ENCODE measurements around the gene VSTM4.

The VSTM4 gene

DNA sequence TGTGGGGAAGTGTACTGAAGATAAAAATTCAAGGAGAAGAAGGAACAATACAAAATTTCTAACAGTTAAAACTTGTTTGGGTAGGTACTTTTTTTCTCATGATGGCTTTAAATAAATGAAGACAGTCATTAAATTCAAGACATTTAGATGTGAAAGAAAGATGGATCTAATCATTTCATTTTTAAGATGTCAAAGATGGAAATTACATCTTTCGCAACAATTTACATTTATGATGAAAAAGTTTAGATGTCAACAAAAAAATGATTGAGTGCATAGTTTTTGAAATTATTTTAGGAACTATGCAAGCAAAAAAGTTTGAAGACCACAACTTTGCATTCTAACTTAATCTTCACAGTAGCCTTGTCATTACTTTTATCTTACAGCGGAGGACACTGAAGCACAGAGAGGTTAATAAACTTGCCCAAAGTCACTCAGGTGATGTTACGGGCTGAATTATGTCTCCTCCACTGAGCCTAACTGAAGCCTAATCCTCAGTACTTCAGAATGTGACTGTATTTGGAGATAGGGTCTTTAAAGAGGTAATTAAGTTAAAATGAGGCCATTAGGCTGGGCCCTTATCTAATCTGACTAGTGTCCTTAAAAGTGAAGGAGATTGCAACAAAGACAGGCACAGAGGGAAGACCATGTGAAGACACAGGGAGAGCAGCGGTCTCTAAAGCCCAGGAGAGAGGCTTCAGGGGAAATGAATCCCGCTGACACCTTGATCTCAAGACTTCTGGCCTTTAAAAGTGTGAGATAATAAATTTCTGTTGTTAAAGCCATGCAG is 48.2 kb downstream of the VSTM4 start:
- no peak for DNase-seq

DNA sequence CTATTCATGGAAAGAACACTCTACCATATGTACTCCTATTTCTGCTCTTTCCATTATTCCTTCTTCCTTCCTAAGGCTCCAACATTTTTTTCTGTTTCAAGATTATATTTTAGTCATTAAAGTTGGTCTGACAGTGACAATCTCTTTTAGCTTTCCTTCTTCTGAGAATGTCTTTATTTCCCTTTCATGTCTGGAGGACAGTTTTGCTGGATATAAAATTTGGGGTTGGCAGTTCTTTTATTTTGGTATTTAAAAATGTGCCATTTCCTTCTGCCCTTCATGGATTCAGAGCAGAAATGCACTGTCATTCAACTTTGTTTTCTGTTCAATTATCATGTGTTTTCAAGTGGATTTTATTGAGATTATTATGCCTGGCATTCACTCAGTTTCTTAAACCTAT is 53.1 kb downstream of the VSTM4 start:
- DNase-seq = no peak

DNA sequence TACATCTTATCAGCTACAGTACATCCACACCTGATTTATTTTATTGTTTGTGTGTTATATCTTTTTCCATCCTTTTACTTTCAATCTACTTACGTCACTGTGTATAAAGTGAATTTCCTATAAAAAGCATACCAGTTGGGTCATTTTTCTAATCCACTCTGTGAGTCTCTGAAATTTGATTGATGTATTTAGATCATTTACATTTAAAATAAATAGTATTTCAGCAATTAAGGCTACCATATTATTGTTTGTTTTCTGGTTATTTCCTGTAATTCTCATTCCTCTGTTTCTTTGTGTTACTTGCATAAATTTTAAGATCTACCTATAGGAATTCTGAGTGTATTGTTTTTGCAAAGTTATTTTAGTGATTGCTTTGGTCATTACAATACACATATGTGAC is 53.7 kb downstream of the VSTM4 start:
- no peak for DNase-seq

DNA sequence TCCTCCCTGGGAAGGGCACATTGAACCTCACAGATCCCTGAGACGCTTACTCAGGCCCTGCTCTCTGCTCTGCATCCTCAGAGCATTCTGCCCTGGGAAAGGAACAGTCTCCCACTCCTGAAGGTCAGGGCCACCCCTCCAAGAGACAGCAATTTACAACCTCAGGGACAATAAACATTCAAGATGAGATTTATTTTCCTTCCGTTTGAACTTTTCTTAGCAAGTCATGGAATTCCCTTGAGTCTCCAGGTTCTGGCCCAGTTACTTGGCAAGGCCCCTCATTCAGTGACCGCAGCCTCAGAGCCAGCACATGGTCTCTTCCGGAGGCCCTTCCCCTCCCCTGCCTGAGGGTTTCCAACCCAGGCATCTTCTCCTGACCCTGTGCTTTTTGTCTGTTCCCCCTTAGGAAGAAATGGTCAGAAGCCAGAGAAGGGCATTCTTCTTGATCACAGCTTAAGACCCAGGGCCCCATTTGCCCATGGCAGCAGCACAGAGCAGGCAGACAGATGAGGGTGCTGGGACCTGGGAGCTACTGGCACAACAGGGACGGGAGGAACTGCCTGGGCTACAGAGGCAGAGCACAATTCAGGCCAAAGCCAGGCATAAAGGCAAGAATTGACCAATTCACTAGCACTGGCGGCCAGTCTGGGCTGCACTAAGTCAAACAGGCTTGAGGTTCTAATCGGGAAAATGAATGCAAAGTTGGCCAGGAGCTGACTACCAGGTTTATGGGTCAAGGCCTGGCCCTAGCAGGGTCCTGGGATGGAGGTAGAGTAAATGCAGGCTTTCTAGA is 56.7 kb downstream of the VSTM4 start:
- DNase-seq = no peak

DNA sequence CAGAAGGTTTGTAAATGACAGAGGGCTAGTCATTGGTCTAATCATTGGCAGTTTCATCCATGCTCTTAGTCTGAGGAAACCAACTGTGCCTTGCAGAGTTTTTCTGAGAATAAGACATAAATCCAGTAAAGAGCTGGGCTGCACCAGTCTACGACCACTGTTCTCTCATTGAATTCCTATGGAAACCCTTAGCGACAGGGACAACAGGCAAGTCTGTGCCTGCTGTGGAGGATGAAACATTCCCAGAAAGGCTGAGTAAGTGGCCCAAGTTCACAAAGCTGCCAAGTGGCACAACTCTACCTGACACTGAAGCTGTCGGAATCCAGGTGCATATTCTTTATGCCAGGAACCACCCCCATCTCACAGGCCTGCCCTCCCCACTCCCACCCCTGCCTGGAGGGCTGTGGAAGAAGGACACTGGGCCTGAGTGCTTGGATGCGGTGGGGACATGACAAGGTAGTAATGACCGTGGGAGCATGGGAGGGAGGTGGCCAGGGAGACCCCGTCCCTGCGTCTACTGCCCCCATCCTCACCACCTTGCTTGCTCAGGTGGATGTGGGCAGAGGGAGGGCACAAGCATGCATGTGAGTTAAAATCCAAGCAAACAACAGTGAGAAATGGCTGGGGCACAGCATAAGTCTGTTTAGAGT is 58.0 kb downstream of the VSTM4 start:
- no peak for DNase-seq

DNA sequence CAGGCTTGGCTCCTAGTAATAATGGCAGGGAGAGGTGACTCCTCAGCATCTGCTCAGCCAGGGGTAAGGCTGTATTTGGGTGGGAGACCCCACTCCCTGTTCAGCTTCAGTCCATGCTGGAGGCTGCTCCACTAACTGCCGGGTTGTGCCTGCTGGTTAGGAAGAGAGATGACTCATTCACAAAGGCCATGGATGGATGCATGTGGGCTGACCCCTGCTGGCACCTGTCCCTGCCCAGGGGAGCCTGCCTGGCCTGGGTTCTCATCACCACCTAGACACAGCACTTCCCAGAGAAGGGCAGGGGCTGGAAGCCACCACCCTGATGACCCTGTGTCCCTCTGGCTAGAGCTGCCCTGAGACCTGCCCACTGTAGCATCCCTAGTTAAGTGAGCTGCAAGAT is 59.0 kb downstream of the VSTM4 start:
- no peak for DNase-seq

DNA sequence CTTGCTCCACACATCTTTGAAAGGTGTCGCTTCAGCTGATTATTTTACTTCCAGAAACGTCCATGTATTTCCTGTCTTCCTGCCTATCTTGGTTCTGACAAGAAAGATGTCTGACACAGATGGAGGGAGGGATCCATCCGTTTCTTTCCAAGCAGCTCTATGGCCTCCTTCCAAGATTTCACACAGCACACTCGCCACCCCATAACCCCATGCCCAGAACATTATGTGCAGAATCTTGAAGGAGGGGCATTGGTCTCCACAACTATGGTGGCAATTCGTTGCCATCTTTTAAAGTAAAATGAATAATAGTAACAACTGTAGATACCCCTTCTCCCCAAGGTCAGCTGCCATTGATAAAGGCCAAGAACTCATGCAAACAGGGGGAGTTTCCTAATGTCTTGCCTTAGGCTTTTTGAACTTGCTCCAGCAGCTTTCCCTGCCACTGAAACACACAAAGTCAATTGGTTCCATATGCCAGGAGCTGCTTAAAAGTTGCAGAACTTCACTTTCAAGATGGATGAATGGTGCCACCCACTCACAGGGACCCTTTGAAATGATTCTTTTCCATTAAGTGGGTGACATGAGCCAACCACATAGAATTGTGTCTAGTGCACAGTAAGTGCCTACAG is 60.0 kb downstream of the VSTM4 start:
- no peak for DNase-seq

DNA sequence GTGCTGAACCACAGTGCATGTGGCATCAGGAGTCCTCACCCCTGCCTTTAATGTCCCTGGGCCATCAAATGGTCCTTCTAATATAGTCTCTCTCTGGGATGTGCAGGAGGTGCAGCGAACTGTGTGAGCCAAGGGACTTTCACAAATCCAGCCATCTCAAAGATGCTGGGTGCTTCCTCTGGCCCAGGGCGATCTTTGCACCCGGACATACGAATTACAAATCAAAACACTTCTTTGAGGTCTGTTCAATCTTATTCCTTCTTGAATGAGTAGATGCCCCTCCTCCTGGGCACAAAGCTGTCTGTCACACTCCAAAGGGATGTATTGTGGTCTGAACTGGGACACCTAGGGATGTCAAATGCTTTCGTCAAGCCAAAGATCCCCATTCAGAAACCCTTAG is 60.6 kb downstream of the VSTM4 start:
- no peak for DNase-seq

DNA sequence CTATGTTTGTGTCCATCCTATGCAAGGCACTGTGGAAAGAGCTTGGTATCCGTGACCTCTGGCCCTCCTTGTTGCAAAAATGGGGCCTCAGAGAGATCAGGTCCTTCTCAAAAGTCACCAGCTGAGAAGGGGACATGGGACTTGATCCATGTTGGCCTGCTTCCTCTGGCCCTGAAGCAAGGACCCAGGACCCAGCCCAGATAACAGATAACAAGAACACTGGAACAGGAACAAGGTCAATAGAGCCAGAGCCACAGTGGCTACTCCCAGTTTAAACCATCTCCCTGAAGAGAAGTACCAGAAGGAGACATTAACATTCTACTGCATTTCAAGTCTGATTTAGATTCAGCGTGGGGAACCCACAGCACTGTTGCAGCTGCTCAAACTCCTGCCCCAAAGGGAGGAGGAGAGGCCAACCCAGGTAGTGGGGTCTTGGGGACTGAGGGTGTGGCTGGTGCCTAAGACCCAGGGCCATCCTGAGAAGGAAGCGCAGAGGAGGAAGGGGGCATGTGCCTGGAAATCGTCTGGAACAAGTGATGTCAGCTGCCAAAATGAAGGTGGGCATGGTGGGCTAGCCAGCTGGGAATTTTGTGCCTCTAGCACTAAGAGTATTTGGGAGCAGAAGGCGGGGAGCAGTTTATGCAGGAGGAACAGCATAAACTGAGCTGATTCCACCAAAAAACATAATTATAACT is 61.2 kb downstream of the VSTM4 start:
- no peak for DNase-seq

DNA sequence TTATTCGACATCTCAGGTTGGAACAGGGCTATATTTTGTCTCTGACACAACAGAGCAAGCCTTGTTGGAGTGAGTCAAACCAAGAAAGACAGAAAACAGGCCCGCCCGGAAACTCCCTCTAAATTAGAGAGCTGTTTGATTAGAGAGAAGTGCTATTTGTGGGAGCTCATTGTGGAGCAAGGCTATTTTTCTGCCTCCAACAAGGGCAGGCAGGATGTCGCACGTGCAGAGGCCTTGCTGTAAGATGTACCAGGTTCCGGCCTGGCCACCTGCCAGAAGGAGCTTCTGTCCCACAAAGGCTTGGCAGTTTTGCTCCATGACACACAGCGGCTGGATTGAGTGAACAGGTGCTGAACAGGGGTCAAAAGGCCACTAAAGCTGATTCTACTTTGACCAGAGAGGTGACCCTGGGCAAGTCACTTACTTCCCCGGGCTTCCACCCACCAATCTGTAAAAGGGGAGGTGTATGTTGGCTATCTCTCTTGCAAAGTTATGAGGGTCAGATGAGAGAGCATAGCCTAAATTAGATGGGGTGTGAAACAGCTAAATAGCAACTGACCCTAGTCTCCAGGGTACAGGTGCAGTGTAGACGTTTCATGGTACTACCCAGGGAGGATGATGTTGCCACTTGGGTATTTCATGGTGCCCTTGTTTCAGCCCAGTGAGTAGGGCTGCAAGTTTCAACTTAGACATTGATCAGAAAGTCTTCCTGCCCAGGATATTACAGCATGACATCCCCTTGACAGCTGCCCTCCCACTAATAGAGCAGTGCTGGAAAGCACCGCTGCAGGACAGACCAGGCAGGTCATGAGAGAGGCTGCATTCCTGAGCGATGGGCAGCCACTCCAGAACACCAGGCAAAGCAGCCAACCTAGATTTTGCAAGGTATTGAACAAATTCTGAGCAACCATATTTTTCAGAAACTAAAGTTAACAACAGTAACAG is 62.0 kb downstream of the VSTM4 start:
- DNase-seq = no peak

DNA sequence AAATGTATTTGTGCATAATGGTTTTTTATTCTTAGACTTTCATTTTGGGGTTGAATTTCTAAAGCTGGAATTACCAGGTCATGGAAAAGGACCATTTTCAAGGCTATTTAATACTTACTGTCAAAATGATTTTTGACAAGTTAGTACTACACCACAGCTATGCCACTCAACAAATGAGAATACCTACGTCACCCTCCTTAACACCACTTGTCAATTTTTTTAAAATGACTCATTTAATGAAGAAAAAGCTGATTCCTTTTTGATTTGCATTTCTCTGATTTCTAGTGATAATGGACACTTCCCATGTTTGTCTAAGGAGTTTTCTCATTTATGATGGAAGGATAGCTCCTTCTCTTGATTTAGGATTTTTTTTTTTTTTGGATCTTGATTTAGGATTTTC is 63.3 kb downstream of the VSTM4 start:
- no peak for DNase-seq

DNA sequence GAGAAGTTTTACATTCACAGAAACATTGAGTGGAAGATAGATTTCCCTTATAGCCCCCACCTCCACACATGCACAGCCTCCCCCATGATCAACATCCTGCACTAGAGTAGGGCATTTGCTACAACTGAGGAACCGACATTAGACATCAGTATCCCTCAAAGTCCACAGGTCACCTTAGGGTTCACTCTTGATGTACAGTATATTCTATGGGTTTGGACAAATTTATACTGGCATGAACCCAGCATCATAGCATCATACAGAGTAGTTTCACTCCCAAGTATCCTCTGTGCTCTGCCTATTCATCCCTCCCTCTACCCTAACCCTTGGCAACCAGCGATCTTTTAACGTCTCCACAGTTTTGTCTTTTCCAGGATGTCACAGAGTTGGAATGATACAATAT is 64.4 kb downstream of the VSTM4 start:
- no peak for DNase-seq

DNA sequence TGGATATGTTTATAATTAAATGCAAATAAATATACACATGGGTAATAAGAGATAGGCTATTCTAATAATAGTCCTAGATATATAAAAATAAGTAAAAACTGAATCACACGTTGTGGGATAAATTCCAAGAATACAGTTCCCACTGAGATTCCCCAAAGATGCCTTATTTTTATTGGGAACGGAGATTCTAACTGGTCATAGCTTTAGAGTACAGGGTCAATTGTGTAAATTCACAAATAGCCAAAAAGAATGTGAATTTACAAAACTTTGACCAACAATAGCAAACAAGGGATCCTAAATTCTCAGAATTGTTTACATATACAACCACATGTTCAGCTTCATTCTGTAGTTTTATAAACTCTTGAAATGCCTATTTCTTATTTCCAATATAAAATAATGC is 65.0 kb downstream of the VSTM4 start:
- no peak for DNase-seq

DNA sequence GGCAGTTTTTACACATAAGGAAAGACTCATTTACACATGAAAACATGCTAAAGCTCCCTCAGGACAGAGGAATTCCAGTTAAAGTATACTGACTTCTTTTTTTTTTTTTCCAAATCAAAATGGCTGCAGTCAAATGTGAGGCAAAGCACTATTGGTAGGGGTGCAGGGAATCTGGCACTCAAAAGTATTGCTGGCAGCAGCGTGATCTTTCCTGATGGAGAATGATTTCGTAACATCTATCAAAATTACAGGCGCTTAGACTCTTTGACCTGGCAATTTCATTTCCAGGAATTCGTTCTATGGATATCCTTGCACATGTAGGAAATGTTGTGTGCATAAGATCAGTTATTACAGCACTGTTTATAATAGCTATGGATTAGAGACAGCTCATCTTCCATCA is 65.7 kb downstream of the VSTM4 start:
- no peak for DNase-seq

DNA sequence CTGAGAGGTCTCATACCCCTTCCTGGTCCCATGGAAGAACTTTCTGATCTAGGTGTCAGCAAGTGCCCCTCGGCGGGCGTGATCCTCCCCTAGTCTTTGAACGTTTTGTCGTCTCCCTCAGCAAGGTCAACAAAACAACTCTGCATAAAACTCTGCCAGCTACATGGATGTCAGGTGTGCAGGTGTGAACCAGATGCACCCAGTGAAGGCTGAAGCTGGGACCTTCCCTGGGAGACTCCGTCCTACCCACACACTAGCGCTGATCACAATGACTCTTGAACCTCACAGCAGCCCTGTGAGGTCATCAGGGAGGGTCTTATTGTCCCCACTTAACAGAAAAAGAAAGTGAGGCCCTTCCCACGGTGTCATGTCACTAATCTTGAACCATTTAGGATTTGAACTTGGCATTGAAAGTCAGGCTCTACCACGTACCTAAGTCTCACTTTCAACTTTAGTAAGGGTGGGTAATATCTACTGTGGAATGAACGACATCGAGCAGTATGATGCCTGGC is 68.1 kb downstream of the VSTM4 start:
- no peak for DNase-seq

DNA sequence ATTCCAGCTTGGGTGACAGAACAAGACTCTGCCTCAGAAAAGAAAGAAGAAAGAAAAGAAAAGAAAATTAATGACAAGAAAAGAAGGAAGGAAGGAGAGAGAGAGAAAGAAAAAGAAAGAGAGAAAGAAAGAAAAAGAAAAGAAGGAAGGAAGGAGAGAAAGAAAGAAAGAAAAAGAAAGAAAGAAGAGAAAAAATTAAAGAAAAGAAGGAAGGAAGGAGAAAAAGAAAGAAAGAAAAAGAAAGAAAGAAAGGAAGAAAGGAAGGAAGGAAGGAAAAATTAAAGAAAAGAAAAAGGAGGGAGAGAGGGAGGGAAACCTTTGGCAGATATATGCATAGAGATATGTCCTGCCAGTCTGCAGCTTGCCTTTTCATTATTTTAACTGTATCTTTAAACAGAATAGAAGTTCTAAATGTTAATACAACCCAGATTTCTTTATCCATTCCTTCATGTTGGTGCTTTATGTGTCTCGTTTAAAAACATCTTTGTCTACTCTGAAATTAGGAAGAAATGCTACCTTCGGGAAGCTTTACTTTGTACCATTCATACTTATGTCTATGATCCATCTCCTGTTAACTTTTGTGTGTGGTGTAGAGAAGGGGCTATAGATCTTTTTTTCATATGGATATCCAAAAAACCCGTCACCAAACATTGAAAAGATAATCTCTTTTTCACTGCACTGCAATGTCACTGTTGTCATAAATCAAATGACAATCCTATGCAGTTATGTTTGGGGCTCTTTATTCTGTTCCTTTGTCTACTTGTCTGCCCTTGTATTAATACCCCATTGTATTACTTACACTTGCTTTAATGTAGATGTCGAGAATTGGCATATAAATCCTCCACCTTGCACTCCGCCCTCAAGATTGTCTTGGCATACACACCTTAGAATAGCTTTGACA is 70.8 kb downstream of the VSTM4 start:
- DNase-seq = no peak

DNA sequence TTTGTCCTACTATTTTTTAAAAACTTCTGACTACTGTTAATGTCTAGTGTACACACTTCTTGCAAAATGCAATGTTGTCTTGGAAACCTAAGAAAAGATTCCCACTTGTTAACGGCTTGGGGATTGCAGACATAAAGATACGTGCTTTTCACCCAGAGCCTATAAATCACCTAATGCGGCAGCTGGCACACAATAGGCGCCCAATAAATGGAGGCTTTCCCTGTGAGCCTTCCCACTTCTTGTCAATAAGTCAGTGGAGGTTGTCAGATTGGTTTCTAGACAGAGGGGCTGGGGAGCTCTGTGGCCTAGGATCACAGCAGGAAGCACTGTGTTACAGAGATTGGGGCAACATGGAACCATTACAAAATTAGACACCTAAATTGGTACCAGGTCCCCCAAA is 74.7 kb downstream of the VSTM4 start:
- DNase-seq = no peak

DNA sequence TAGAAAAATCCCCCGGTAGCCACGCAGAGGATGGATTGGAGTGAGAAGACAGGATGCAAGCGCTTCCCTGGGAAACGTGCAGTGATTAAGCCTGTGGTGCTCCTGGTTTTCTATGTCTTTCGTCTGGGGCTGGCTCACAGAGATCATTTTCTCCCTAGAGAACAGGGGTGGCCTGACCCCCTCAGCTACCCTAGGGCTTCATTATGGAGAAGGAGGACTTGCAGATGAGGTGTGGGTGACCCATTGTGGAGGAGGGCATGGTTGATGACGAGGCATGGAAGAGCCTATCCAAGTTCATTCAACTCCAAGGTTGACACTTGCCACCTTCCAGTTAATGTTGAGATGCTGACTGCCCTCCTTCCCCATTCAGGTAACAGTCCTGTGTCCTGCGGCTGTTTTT is 75.9 kb downstream of the VSTM4 start:
- no peak for DNase-seq

DNA sequence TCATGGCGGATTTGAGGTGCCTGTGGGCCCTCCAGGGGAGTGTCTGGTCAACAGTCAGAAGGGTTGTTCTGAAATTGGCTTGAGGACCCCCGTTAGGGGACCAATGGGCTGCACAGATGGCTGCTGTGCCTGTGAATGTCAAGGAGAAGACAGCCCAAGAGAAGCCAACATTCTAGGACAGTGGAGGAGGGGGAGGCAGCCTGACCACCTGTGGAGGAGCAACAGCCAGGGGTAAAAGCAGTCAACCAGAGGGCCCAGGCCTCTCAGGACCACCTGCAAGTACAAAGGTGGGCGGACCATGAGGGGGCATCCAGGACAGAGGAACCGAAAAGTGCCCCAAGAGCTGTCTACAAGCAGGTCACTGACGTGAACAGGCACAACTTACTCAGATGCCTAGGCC is 76.6 kb downstream of the VSTM4 start:
- DNase-seq = no peak

DNA sequence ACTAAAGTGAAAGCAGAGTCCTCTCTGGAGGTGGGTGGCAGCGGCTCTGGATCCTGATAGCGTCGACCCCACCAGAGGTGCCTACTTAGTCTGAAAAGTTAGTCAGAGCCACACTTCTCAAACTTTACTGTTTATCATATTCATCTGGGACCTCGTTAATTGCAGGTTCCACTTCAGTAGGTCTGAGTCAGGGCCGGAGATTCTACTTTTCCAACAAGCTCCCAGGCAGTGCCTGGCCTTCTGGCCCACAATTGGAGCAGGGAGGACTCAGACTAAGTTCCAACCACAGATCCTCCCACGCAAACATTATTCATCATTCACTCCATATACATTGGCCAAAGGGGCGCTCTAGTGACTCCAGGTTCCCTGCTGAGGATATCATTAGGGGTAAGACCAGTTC is 78.1 kb downstream of the VSTM4 start:
- DNase-seq = no peak

All from stimulated activated CD8-positive, alpha-beta memory T cell treated with anti-CD3 and anti-CD28 coated beads, Interleukin-4, amount 100 ng/mL, for 48 hours (primary cell).